ENCODE measurements around the gene KRTAP6-3. TPM values are rescaled to one million over a fixed set of nuclear protein-coding genes. Genes with fewer than 3 reads are reported as not detected.

The KRTAP6-3 gene
- total and polyA plus RNA-seq, 9 of the 15 experiments (the other 6 are each of a cell fraction or from before 2014, with no cell fraction given), result 0.23 TPM; not detected in 8

DNA sequence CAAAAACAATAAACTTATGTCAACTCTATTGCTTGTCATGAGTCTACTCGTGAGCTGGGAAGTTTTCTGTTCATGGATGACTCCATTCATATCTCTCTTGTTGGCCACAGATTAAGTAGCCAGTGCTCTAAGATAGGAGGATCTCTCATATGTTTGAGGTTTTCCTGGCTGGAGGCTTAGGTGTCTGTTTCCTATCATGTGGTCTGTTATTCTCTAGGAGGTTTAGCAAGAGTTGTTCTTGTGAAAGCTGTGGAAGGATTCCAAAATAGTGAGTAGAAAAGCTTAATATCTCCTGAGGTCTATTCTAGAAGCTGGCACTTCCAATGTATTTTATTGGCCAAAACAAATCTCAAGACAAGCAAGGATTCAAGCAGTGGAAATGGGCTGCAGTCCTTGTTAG lies 37.0 kb downstream of the KRTAP6-3 start:
- no peak overlapping the region for H3K27ac ChIP-seq (ENCODE audit: extremely low read depth, low read depth, low read length)
- no peaks in the 10 kb centered on the region for H3K27me3 ChIP-seq (ENCODE audit: control insufficient read depth in 2 of 2, insufficient read depth in 2 of 2, low read length in 2 of 2)
- no peak overlapping the region for H3K4me3 ChIP-seq
- no peak overlapping the region for H3K9ac ChIP-seq (ENCODE audit: insufficient read depth in 1 of 2, low read depth in 2 of 2, low read length in 2 of 2)
- no peak overlapping the region for H2AFZ ChIP-seq (ENCODE audit: low read depth, low read length)
- no peaks in the 10 kb centered on the region for H4K20me1 ChIP-seq (replicated peaks; ENCODE audit: control insufficient read depth, insufficient read depth, low read length)
- ChIA-PET CTCF (ENCODE audit: low intra/inter-chr PET ratio) (no interaction called here), POLR2A (no interaction called here)
- H3K9me3 ChIP-seq (replicated peaks; ENCODE audit: control insufficient read depth, insufficient read depth, low read depth, low read length), result no peaks in the 10 kb centered on the region
- no TSS peak for BruUV-seq (replicated peaks)
- no peaks in the 10 kb centered on the region for H3K79me2 ChIP-seq (ENCODE audit: control insufficient read depth, insufficient read depth, low read length)
- DNase-seq (ENCODE audit: extremely low read depth in 1 of 4, low spot score in 3 of 4) (no peak), FAIRE-seq (no peak), ATAC-seq (no peak)
- WGBS (ENCODE audit: insufficient coverage, low coverage, missing lambda C conversion rate), result 0% methylated on average over 1 of the region's 1 CpG
- no peaks in the 10 kb centered on the region for H3K9me1 ChIP-seq (ENCODE audit: control insufficient read depth, insufficient read depth, low read length)
- intact Hi-C loops (cut with micrococcal nuclease) (no loop called here), in situ Hi-C loops (cut with MboI) (no loop called here)
- H3K4me2 ChIP-seq (ENCODE audit: insufficient read depth, low read length), result no peak overlapping the region
- no peaks in the 10 kb centered on the region for H3K36me3 ChIP-seq (ENCODE audit: control insufficient read depth, insufficient read depth, low read length)
- H3K4me1 ChIP-seq (replicated peaks in 1 of 2; ENCODE audit: control insufficient read depth in 2 of 2, insufficient read depth in 2 of 2, low read length in 2 of 2), result no peaks in the 10 kb centered on the region
- TF ChIP-seq CBFA2T2 (conservative IDR thresholded peaks at IDR 0.05) (no peak), NR1H2 (CRISPR knock-in tag; IDR thresholded peaks at IDR 0.05) (no peak), NELFE (IDR thresholded peaks at IDR 0.05; ENCODE audit: insufficient read depth, insufficient read length) (no peak), PML (IDR thresholded peaks at IDR 0.05; ENCODE audit: low read length) (no peak), ARID3A (IDR thresholded peaks at IDR 0.05; ENCODE audit: borderline replicate concordance, low read depth, low read length) (no peak)

DNA sequence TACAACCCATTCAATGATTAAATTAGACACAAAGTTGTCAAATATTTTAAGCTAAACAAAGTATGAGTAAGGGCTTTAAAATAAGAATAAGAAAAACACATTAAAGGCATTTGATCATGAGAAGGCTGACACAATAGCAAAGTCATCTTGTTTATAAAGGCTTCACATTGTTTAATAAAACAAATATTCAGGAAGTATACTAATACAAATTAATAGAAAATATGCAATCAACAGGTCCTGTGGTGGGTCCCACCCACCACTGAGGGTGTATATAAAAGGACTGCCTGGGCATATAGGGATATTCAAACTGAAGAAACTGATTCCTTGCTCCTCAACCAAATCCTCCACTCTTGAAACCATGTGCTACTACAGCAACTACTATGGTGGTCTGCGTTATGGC lies 42.7 kb downstream of the KRTAP6-3 start, which contains the start of gene KRTAP20-2:
TSS of gene KRTAP20-2 (plus strand) at position 301 of the 400 bp plus-strand sequence. CDS start at position 359, 58 bp downstream.
- intact Hi-C loops (cut with micrococcal nuclease) (loop anchor here (10.0 kb wide), 1 partner anchor 180 kb away; no protein-coding TSS in a partner anchor), in situ Hi-C loops (cut with MboI) (no loop called here)
- Histone ChIP-seq H3K4me2 (ENCODE audit: insufficient read depth, low read length) (no peak within 1 kb of the TSS), H3K4me3 (no peak within 1 kb of the TSS), H3K4me1 (replicated peaks in 1 of 2; ENCODE audit: control insufficient read depth in 2 of 2, insufficient read depth in 2 of 2, low read length in 2 of 2) (no peaks in the 10 kb centered on the region), H4K20me1 (replicated peaks; ENCODE audit: control insufficient read depth, insufficient read depth, low read length) (no peaks in the 10 kb centered on the region), H3K27ac (ENCODE audit: extremely low read depth, low read depth, low read length) (no peak within 1 kb of the TSS), H3K9ac (ENCODE audit: insufficient read depth in 1 of 2, low read depth in 2 of 2, low read length in 2 of 2) (no peak within 1 kb of the TSS), H3K79me2 (ENCODE audit: control insufficient read depth, insufficient read depth, low read length) (no peaks in the 10 kb centered on the region), H3K9me1 (ENCODE audit: control insufficient read depth, insufficient read depth, low read length) (no peaks in the 10 kb centered on the region), H3K27me3 (ENCODE audit: control insufficient read depth in 2 of 2, insufficient read depth in 2 of 2, low read length in 2 of 2) (no peaks in the 10 kb centered on the region), H2AFZ (ENCODE audit: low read depth, low read length) (no peak within 1 kb of the TSS), H3K36me3 (ENCODE audit: control insufficient read depth, insufficient read depth, low read length) (no peaks in the 10 kb centered on the region), H3K9me3 (replicated peaks; ENCODE audit: control insufficient read depth, insufficient read depth, low read depth, low read length) (no peaks in the 10 kb centered on the region)
- DNase-seq (ENCODE audit: extremely low read depth in 1 of 4, low spot score in 3 of 4) (no peak), FAIRE-seq (no peak), ATAC-seq (no peak)
- BruUV-seq (replicated peaks), result no TSS peak
- CTCF ChIA-PET (ENCODE audit: low intra/inter-chr PET ratio), result no interaction called here
- TF ChIP-seq, protein P1, sequence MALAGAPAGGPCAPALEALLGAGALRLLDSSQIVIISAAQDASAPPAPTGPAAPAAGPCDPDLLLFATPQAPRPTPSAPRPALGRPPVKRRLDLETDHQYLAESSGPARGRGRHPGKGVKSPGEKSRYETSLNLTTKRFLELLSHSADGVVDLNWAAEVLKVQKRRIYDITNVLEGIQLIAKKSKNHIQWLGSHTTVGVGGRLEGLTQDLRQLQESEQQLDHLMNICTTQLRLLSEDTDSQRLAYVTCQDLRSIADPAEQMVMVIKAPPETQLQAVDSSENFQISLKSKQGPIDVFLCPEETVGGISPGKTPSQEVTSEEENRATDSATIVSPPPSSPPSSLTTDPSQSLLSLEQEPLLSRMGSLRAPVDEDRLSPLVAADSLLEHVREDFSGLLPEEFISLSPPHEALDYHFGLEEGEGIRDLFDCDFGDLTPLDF (CRISPR knock-in tag; IDR thresholded peaks at IDR 0.05), result no peak
- TF ChIP-seq CHD1 (IDR thresholded peaks at IDR 0.05; ENCODE audit: low read length) (no peak), ATF6 (CRISPR knock-in tag; IDR thresholded peaks at IDR 0.05) (no peak)
- POLR2A ChIA-PET, result no interaction called here
- WGBS (ENCODE audit: insufficient coverage, low coverage, missing lambda C conversion rate), result 0% methylated on average over 1 of the region's 1 CpG
